Measurements from ENCODE around the gene EHMT1.
"Not testable (repeated sequence)": the region's sequence is repeated elsewhere in the genome, so short reads cannot be mapped to it uniquely, and the experiment has no call there.

The EHMT1 gene

DNA sequence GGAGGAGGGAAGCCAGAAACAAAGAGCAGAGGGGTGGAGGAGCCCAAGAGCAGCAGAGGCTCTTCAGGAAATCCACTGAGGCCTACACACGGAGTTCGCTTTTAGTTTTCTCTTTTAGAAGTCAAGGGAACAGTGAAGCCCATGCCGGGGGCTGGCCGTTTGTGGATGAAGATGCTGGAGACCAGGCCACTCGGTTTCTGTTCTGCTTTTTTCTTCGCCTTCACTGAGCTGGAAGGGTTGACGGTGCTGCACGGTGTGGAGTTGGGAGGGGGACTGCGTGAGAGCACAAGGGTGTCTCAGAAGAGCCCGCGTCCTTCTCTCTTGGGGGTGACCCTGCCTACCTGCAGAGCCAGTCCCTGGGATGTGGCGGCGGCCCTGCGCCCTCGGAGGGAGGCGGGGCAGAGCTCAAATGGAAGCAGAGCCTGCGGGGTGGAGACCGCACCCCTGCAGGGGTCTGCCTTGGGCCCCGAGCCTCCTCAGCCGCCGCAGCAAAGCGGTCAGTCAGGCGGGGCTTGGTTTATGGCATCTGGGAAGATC, 190.3 kb downstream of the EHMT1 start:
- H3K9me2 ChIP-seq (replicated peaks; ENCODE audit: insufficient read depth, low read length), result no peaks in the 10 kb centered on the region

DNA sequence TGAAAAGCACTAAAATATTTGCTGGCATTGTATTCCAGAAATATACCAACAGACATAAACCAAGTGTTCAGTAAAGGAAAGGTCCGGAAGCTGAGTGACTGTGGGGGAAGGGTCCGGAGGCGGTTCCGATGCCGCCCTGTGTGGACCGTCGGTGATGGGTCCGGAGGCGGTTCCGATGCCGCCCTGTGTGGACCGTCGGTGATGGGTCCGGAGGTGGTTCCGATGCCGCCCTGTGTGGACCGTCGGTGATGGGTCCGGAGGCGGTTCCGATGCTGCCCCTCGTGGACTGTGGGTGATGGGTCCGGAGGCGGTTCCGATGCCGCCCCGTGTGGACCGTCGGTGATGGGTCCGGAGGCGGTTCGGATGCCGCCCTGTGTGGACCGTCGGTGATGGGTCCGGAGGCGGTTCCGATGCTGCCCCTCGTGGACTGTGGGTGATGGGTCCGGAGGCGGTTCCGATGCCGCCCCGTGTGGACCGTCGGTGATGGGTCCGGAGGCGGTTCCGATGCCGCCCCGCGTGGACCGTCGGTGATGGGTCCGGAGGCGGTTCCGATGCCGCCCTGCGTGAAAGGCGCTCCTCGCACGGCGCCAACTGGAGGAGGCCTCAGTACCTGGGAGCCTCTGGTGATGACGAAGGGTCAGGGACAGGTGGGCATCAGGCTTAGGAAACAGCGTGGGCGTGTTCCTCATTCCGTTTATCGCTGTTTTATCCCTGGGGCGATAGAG, 191.1 kb downstream of the EHMT1 start:
- DNase-seq; H4K20me1 ChIP-seq (ENCODE audit: insufficient read depth, low read length); H3K79me2 ChIP-seq (ENCODE audit: low read length); H3K9me3 ChIP-seq (replicated peaks; ENCODE audit: insufficient read depth, low read length); H2AFZ ChIP-seq (ENCODE audit: low read length); H3K9me2 ChIP-seq (replicated peaks; ENCODE audit: insufficient read depth, low read length); H3K36me3 ChIP-seq (replicated peaks; ENCODE audit: insufficient read depth, low read length); H3K4me2 ChIP-seq (ENCODE audit: low read depth, low read length); H3K4me1 ChIP-seq (ENCODE audit: low read length); H3K4me3 ChIP-seq (ENCODE audit: low read length); H3K27ac ChIP-seq (ENCODE audit: low read length); H3K27me3 ChIP-seq (replicated peaks; ENCODE audit: insufficient read depth, low read length); H3K9ac ChIP-seq (ENCODE audit: low read length); H3F3A ChIP-seq (ENCODE audit: insufficient read depth, low read length): not testable (repeated sequence)

More for the DNA sequence above, 190.3 kb downstream of the EHMT1 start:
- no peak for DNase-seq
- no peaks in the 10 kb centered on the region for H3K4me1 ChIP-seq (ENCODE audit: low read length)
- no peak overlapping the region for H3K4me2 ChIP-seq (ENCODE audit: low read depth, low read length)
- no peak overlapping the region for H3K27ac ChIP-seq (ENCODE audit: low read length)
- no peak overlapping the region for H2AFZ ChIP-seq (ENCODE audit: low read length)
- H3K36me3 ChIP-seq (replicated peaks; ENCODE audit: insufficient read depth, low read length), result no peaks in the 10 kb centered on the region
- no peaks in the 10 kb centered on the region for H3K9me3 ChIP-seq (replicated peaks; ENCODE audit: insufficient read depth, low read length)
- no peak overlapping the region for H3K9ac ChIP-seq (ENCODE audit: low read length)
- no peak overlapping the region for H3K4me3 ChIP-seq (ENCODE audit: low read length)
- H3K27me3 ChIP-seq (replicated peaks; ENCODE audit: insufficient read depth, low read length), result no peaks in the 10 kb centered on the region
- no peaks in the 10 kb centered on the region for H4K20me1 ChIP-seq (ENCODE audit: insufficient read depth, low read length)
- no peaks in the 10 kb centered on the region for H3K79me2 ChIP-seq (ENCODE audit: low read length)
- H3F3A ChIP-seq (ENCODE audit: insufficient read depth, low read length), result no peaks in the 10 kb centered on the region
- TF ChIP-seq EZH2phosphoT487 (IDR thresholded peaks at IDR 0.05; ENCODE audit: low read length), result no peak
- TF ChIP-seq EZH2 (optimal IDR thresholded peaks at IDR 0.05; ENCODE audit: low read depth, low read length), result no peak
- TF ChIP-seq, protein P1, sequence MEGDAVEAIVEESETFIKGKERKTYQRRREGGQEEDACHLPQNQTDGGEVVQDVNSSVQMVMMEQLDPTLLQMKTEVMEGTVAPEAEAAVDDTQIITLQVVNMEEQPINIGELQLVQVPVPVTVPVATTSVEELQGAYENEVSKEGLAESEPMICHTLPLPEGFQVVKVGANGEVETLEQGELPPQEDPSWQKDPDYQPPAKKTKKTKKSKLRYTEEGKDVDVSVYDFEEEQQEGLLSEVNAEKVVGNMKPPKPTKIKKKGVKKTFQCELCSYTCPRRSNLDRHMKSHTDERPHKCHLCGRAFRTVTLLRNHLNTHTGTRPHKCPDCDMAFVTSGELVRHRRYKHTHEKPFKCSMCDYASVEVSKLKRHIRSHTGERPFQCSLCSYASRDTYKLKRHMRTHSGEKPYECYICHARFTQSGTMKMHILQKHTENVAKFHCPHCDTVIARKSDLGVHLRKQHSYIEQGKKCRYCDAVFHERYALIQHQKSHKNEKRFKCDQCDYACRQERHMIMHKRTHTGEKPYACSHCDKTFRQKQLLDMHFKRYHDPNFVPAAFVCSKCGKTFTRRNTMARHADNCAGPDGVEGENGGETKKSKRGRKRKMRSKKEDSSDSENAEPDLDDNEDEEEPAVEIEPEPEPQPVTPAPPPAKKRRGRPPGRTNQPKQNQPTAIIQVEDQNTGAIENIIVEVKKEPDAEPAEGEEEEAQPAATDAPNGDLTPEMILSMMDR (IDR thresholded peaks at IDR 0.05; ENCODE audit: low read length), result no peak

DNA sequence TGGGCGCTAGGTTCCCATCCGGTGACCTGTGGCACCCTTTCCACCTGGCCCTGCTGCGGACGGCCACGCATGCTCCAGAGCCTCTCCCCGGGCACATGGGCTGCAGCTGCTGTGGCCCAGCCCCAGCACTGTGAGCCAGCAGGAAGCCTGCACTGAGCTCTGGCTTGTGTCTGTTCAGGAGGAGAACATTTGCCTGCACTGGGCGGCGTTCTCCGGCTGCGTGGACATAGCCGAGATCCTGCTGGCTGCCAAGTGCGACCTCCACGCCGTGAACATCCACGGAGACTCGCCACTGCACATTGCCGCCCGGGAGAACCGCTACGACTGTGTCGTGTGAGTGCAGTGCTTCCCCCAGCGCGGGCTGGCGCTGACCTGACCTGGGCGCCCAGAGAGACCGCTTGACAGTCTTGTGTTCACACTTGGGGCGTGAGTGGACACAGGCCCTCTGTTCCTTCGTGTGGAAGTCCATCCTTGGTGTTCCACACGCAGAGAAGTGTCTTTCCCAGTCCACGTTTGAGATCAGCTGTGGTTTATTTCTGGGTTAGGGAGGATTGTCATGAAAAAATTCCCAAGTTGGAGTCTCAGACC, 192.6 kb downstream of the EHMT1 start:
- Histone ChIP-seq H3K27me3 (replicated peaks; ENCODE audit: insufficient read depth, low read length) (no peaks in the 10 kb centered on the region), H3K9me2 (replicated peaks; ENCODE audit: insufficient read depth, low read length) (no peaks in the 10 kb centered on the region), H2AFZ (ENCODE audit: low read length) (no peak overlapping the region), H3K4me1 (ENCODE audit: low read length) (no peaks in the 10 kb centered on the region), H3K9ac (ENCODE audit: low read length) (no peak overlapping the region), H3K27ac (ENCODE audit: low read length) (no peak overlapping the region), H3K36me3 (replicated peaks; ENCODE audit: insufficient read depth, low read length) (no peaks in the 10 kb centered on the region), H3F3A (ENCODE audit: insufficient read depth, low read length) (no peaks in the 10 kb centered on the region), H3K9me3 (replicated peaks; ENCODE audit: insufficient read depth, low read length) (no peaks in the 10 kb centered on the region), H3K4me2 (ENCODE audit: low read depth, low read length) (no peak overlapping the region), H3K79me2 (ENCODE audit: low read length) (no peaks in the 10 kb centered on the region), H3K4me3 (ENCODE audit: low read length) (no peak overlapping the region), H4K20me1 (ENCODE audit: insufficient read depth, low read length) (no peaks in the 10 kb centered on the region)
- DNase-seq, result no peak
- TF ChIP-seq, protein P1 (IDR thresholded peaks at IDR 0.05; ENCODE audit: low read length), result no peak
- no peak for TF ChIP-seq EZH2phosphoT487 (IDR thresholded peaks at IDR 0.05; ENCODE audit: low read length)
- no peak for TF ChIP-seq EZH2 (optimal IDR thresholded peaks at IDR 0.05; ENCODE audit: low read depth, low read length)

All from MM.1S (cell line).